ENCODE measurements around the gene FBXO38.

Gene FBXO38

GRCh38 chr5:148378670-148379069 lies 5.1 kb upstream of the FBXO38 start:
- no peak overlapping the region for H3K27ac ChIP-seq (ENCODE audit: low read depth, low read length, poor library complexity, severe bottlenecking)
- H4K20me1 ChIP-seq (ENCODE audit: insufficient read depth, low read length) = no peaks in the 10 kb centered on the region

GRCh38 chr5:148379340-148379739 lies 4.4 kb upstream of the FBXO38 start:
- Histone ChIP-seq H2AFZ (ENCODE audit: low read length) (no peak overlapping the region), H4K20me1 (ENCODE audit: insufficient read depth, low read length) (no peaks in the 10 kb centered on the region), H3K9me2 (ENCODE audit: low read depth, low read length) (no peaks in the 10 kb centered on the region), H3K4me3 (ENCODE audit: low read depth, low read length, poor library complexity, severe bottlenecking) (no peak overlapping the region), H3F3A (ENCODE audit: insufficient read depth, low read length) (no peaks in the 10 kb centered on the region), H3K9me3 (ENCODE audit: low read length) (0 out of 2 replicates have a peak, but pooled peaks cover 9% of the 10 kb centered on the region), H3K27ac (ENCODE audit: low read depth, low read length, poor library complexity, severe bottlenecking) (no peak overlapping the region), H3K4me1 (ENCODE audit: insufficient read depth, low read length, severe bottlenecking) (peaks cover 13% of the 10 kb centered on the region), H3K27me3 (ENCODE audit: insufficient read depth, low read length) (no peaks in the 10 kb centered on the region), H3K36me3 (ENCODE audit: insufficient read depth, low read length) (peaks cover 5% of the 10 kb centered on the region; the same call in 1 of the 2 replicates), H3K79me2 (ENCODE audit: insufficient read depth, low read length) (peaks cover 4% of the 10 kb centered on the region), H3K9ac (ENCODE audit: low read length) (no peak overlapping the region), H3K4me2 (ENCODE audit: low read length) (no peak overlapping the region)
- TF ChIP-seq EZH2 (IDR thresholded peaks at IDR 0.05; ENCODE audit: borderline replicate concordance, low read length) (no peak), CTCF (IDR thresholded peaks at IDR 0.05; ENCODE audit: low read length) (no peak)

More at GRCh38 chr5:148378670-148379069, 5.1 kb upstream of the FBXO38 start:
- no peak overlapping the region for H3K9ac ChIP-seq (ENCODE audit: low read length)
- TF ChIP-seq CTCF (IDR thresholded peaks at IDR 0.05; ENCODE audit: low read length) (no peak), EZH2 (IDR thresholded peaks at IDR 0.05; ENCODE audit: borderline replicate concordance, low read length) (no peak)
- H3K4me3 ChIP-seq (ENCODE audit: low read depth, low read length, poor library complexity, severe bottlenecking) = no peak overlapping the region
- H3K4me2 ChIP-seq (ENCODE audit: low read length) = no peak overlapping the region
- no peaks in the 10 kb centered on the region for H3F3A ChIP-seq (ENCODE audit: insufficient read depth, low read length)
- no peaks in the 10 kb centered on the region for H3K27me3 ChIP-seq (ENCODE audit: insufficient read depth, low read length)
- no peak overlapping the region for H2AFZ ChIP-seq (ENCODE audit: low read length)
- H3K9me2 ChIP-seq (ENCODE audit: low read depth, low read length) = no peaks in the 10 kb centered on the region
- H3K36me3 ChIP-seq (ENCODE audit: insufficient read depth, low read length) = peaks cover 5% of the 10 kb centered on the region; the same call in 1 of the 2 replicates
- H3K79me2 ChIP-seq (ENCODE audit: insufficient read depth, low read length) = no peaks in the 10 kb centered on the region
- H3K9me3 ChIP-seq (ENCODE audit: low read length) = 0 out of 2 replicates have a peak, but pooled peaks cover 9% of the 10 kb centered on the region
- peaks cover 12% of the 10 kb centered on the region for H3K4me1 ChIP-seq (ENCODE audit: insufficient read depth, low read length, severe bottlenecking)

GRCh38 chr5:148381906-148382305 lies 1.9 kb upstream of the FBXO38 start:
- H2AFZ ChIP-seq (ENCODE audit: low read length) = no peak overlapping the region
- no peak overlapping the region for H3K27ac ChIP-seq (ENCODE audit: low read depth, low read length, poor library complexity, severe bottlenecking)
- H3K4me1 ChIP-seq (ENCODE audit: insufficient read depth, low read length, severe bottlenecking) = peaks cover 31% of the 10 kb centered on the region
- 0 out of 2 replicates have a peak, but pooled peaks cover 9% of the 10 kb centered on the region for H3K9me3 ChIP-seq (ENCODE audit: low read length)
- H4K20me1 ChIP-seq (ENCODE audit: insufficient read depth, low read length) = no peaks in the 10 kb centered on the region
- no peaks in the 10 kb centered on the region for H3K9me2 ChIP-seq (ENCODE audit: low read depth, low read length)
- H3K36me3 ChIP-seq (ENCODE audit: insufficient read depth, low read length) = peaks cover 10% of the 10 kb centered on the region; the same call in 1 of the 2 replicates
- no peak overlapping the region for H3K4me2 ChIP-seq (ENCODE audit: low read length)
- peaks cover 28% of the 10 kb centered on the region for H3K79me2 ChIP-seq (ENCODE audit: insufficient read depth, low read length)
- H3K4me3 ChIP-seq (ENCODE audit: low read depth, low read length, poor library complexity, severe bottlenecking) = no peak overlapping the region
- no peaks in the 10 kb centered on the region for H3F3A ChIP-seq (ENCODE audit: insufficient read depth, low read length)
- no peak overlapping the region for H3K9ac ChIP-seq (ENCODE audit: low read length)
- no peak for TF ChIP-seq EZH2 (IDR thresholded peaks at IDR 0.05; ENCODE audit: borderline replicate concordance, low read length)
- TF ChIP-seq CTCF (IDR thresholded peaks at IDR 0.05; ENCODE audit: low read length) = no peak
- H3K27me3 ChIP-seq (ENCODE audit: insufficient read depth, low read length) = no peaks in the 10 kb centered on the region
